Naive thymus-derived CD4-positive, alpha-beta T cell (primary cell): ENCODE measurements around the gene ZMYND15. TPM values are rescaled to one million over a fixed set of nuclear protein-coding genes. Genes with fewer than 3 reads are reported as not detected.
A peak's percentile ranks its signal among the peaks of the same experiment; 100 is the strongest.

Source experiments
- ATAC-seq: fragments of 150-1000 bp; cut with Tn5 transposase; 2 replicates; pipeline ENCODE4 v1.10.0; 2021; ENCODE audit warnings: mild to moderate bottlenecking, moderate library complexity
- CTCF ChIA-PET: fragments of 350-600 bp; sonication (Branson Sonifier 250); formaldehyde crosslinking; loops from one replicate; lab custom pipeline; 2021; ENCODE audit warnings: antibody characterized with exemption; lab: Charles Lee
- POLR2A ChIA-PET: fragments of 350-600 bp; sonication (Branson Sonifier 250); formaldehyde crosslinking; loops from one replicate; lab custom pipeline; 2021; ENCODE audit warnings: antibody characterized with exemption, inconsistent platforms; lab: Charles Lee
- DNase-seq, 9 donors: peaks; one replicate each; pipeline versions ENCODE4 v3.0.0 to v3.0.0-alpha.2; 2020 to 2022; ENCODE audit warnings: mixed read lengths in 1 of 9
- H3K27ac ChIP-seq: one replicate; pipeline ENCODE4 v1.7.0; 2013; ENCODE audit warnings: mild to moderate bottlenecking, low read depth, low read length, moderate library complexity
- H3K27me3 ChIP-seq, 2 donors: one replicate each; pipeline ENCODE4 v1.7.0; 2013; ENCODE audit warnings: low read length in 2 of 2, mild to moderate bottlenecking in 2 of 2, moderate library complexity in 2 of 2; ENCODE audit not compliant: control insufficient read depth in 2 of 2, insufficient read depth in 2 of 2
- H3K36me3 ChIP-seq, 3 experiments: 1 replicate in 2 of 3; 2 replicates in 1 of 3; pipeline ENCODE4 v1.7.0; 2013; ENCODE audit warnings: low read length in 3 of 3, mild to moderate bottlenecking in 3 of 3, moderate library complexity in 1 of 3; ENCODE audit not compliant: insufficient read depth in 3 of 3, control insufficient read depth in 2 of 3
- H3K4me1 ChIP-seq, 2 donors: one replicate each; pipeline ENCODE4 v1.7.0; 2013; ENCODE audit warnings: low read length in 2 of 2, mild to moderate bottlenecking in 2 of 2, moderate library complexity in 1 of 2; ENCODE audit not compliant: control insufficient read depth in 2 of 2, insufficient read depth in 2 of 2
- H3K4me3 ChIP-seq: 2 replicates; pipeline ENCODE4 v1.7.0; 2013; ENCODE audit warnings: mild to moderate bottlenecking, low read length
- H3K9me3 ChIP-seq, 3 experiments: 1 replicate in 2 of 3; 2 replicates in 1 of 3; pipeline ENCODE4 v1.7.0; 2013; ENCODE audit warnings: low read length in 3 of 3; ENCODE audit not compliant: control insufficient read depth in 2 of 3
- H3K27ac Mint-ChIP-seq, 9 donors: one replicate each; pipeline ENCODE4 v1.8.0; 2020 to 2022; ENCODE audit warnings: mixed read lengths in 9 of 9, mild to moderate bottlenecking in 8 of 9, moderate library complexity in 5 of 9, inconsistent platforms in 2 of 9
- H3K27me3 Mint-ChIP-seq, 5 donors: one replicate each; pipeline ENCODE4 v1.8.0; 2021 to 2022; ENCODE audit warnings: mixed read lengths in 5 of 5, mild to moderate bottlenecking in 1 of 5
- H3K36me3 Mint-ChIP-seq, 5 donors: one replicate each; pipeline ENCODE4 v1.8.0; 2020 to 2022; ENCODE audit warnings: mixed read lengths in 5 of 5, mild to moderate bottlenecking in 3 of 5, inconsistent platforms in 1 of 5
- H3K4me1 Mint-ChIP-seq, 7 donors: one replicate each; pipeline ENCODE4 v1.8.0; 2020 to 2022; ENCODE audit warnings: mixed read lengths in 7 of 7, mild to moderate bottlenecking in 3 of 7, inconsistent platforms in 1 of 7
- H3K4me3 Mint-ChIP-seq, 10 donors: one replicate each; pipeline ENCODE4 v1.8.0; 2020 to 2022; ENCODE audit warnings: mild to moderate bottlenecking in 10 of 10, mixed read lengths in 10 of 10, moderate library complexity in 6 of 10, inconsistent platforms in 2 of 10
- H3K9me3 Mint-ChIP-seq, 11 donors: one replicate each; pipeline ENCODE4 v1.8.0; 2020 to 2022; ENCODE audit warnings: mixed read lengths in 11 of 11, mild to moderate bottlenecking in 4 of 11, inconsistent platforms in 1 of 11, moderate library complexity in 1 of 11
- intact Hi-C, 2 donors: fragments of 100-400 bp; cut with micrococcal nuclease; formaldehyde crosslinking; loops; one replicate each; pipeline ENCODE4 v1.15.1; 2023
- polyA plus RNA-seq, 2 donors: library from polyadenylated mRNA; unstranded; fragments of 300-500 nt; fragmentation: Illumina TruSeq; gene quantifications; one replicate each; pipeline ENCODE4 v1.2.3, GENCODE V29; 2021
- total RNA-seq, 6 experiments: library from RNA in 5 of 6; stranded (reverse) in 5 of 6; gene quantifications; 1 replicate in 5 of 6; 2 replicates in 1 of 6; pipeline ENCODE4 v1.2.3 and lab custom pipeline; 2021 to 2026

The ZMYND15 gene
- total and polyA plus RNA-seq, 7 experiments from 2014 or later: 0.22 to 5.2 (median 1.4) TPM; not detected in 3

DNA sequence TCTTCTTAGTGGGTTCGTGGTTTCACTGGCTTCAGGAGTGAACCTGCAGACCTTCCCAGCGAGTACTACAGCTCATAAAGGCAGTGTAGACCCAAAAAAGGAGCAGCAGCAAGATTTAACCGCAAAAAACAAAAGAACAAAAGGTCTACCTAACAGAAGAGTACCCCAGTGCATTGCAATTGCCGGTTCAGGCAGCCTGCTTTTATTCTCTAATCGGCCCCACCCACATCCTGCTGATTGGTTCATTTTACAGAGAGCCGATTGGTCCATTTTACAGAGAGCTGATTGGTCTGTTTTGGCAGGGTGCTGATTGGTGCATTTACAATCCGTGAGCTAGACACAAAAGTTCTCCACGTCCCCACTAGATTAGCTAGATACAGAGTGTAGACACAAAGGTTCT is 31.2 kb upstream of the ZMYND15 start:
- Histone ChIP-seq H3K4me1 (peaks cover 19 to 28% of the 10 kb centered on the region in 2 donors), H3K9me3 (no peaks in the 10 kb centered on the region), H3K27ac (no peak overlapping the region), H3K4me3 (no peak overlapping the region), H3K27me3 (no peaks in the 10 kb centered on the region), H3K36me3 (peaks cover 0 to 11% (median 0%) of the 10 kb centered on the region in 3 experiments)
- Mint-ChIP-seq H3K9me3 (peaks cover 0 to 2% (median 0%) of the 10 kb centered on the region in 11 donors), H3K27ac (peak overlapping the region in 7 of 9 donors; percentile 45 to 91 (median 80)), H3K27me3 (no peaks in the 10 kb centered on the region), H3K36me3 (peaks cover 0 to 13% (median 3%) of the 10 kb centered on the region in 5 donors), H3K4me1 (peaks cover 12 to 62% (median 45%) of the 10 kb centered on the region in 7 donors), H3K4me3 (peak overlapping the region in 9 of 10 donors; percentile 16 to 95 (median 63))
- ChIA-PET POLR2A (interaction anchor here (0.6 to 5.3 kb wide), 6 partner anchors 24 to 758 kb away, joined by 3 to 48 read pairs (median 4); partner anchors contain the start of genes GLTPD2, PFN1 and PLD2), CTCF (interaction anchor here (0.7 to 3.7 kb wide), 5 partner anchors 61 to 191 kb away, joined by 3 to 16 read pairs (median 3); partner anchors contain the start of genes C17orf107 and PSMB6)
- intact Hi-C loops: loop anchor here in 1 of 2 donors (10.0 kb wide), 1 partner anchor 144 kb away; the partner anchor contains the start of gene GGT6
- DNase-seq (peak in 8 of 9 donors; percentile 47 to 80 (median 64)), ATAC-seq (no peak)

DNA sequence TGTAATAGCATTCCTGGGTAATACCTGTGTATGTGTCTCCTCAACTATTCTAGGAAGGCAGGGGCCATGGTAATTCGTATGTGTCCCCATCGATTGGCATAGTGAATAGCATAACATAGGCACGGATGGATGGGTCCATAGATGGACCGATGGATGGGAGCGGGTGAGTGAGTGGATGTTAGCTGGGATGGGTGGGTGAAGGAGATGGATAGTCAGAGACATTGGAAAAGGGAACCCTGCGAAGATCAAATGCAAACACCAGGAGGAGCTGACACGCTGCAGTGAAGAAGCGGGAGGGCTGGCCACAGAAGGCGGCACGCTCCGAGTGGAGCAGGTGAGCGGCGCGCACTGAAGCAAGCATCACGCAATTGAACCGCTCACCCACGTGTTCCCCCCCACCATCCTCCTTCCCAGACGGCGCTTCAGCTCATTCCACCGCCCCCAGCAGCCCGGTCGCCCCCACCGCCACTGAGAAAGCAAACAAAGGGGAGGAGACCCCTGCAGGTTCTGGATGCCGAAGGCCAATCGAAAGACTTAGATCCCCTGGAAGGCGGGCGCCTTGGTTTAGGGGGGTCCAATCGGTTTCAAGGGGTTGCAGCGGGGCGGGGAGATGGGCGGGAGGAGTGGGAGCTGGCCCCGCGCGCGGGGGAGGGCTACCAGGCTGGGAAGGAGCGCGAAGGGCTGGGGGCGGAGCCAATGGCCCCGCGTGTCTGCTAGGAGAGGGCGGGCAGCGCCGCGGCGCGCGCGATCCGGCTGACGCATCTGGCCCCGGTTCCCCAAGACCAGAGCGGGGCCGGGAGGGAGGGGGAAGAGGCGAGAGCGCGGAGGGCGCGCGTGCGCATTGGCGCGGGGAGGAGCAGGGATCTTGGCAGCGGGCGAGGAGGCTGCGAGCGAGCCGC is 29.6 kb upstream of the ZMYND15 start, which contains the start of gene ARRB2:
ARRB2 (plus strand) TSS at position 839 of the 899 bp plus-strand sequence. CDS start 90 bp downstream, outside the sequence.
- Histone ChIP-seq H3K4me1 (peaks cover 28 to 34% of the 10 kb centered on the region in 2 donors), H3K9me3 (no peaks in the 10 kb centered on the region), H3K27me3 (no peaks in the 10 kb centered on the region), H3K36me3 (peaks cover 0 to 4% (median 0%) of the 10 kb centered on the region in 3 experiments), H3K4me3 (peak within 1 kb of the TSS; percentile 89), H3K27ac (peak within 1 kb of the TSS; percentile 84)
- Mint-ChIP-seq H3K4me3 (peak within 1 kb of the TSS; percentile 89 to 99 (median 97)), H3K9me3 (peaks cover 0 to 2% (median 0%) of the 10 kb centered on the region in 11 donors), H3K36me3 (peaks cover 0 to 20% (median 3%) of the 10 kb centered on the region in 5 donors), H3K27me3 (no peaks in the 10 kb centered on the region), H3K4me1 (peaks cover 21 to 63% (median 49%) of the 10 kb centered on the region in 7 donors), H3K27ac (peak within 1 kb of the TSS; percentile 69 to 98 (median 92))
- POLR2A ChIA-PET: interaction anchor here (0.6 to 5.3 kb wide), 15 partner anchors 11 to 258 kb away, joined by 3 to 48 read pairs (median 5); partner anchors contain the start of genes GLTPD2, MED11, PLD2 and PSMB6
- CTCF ChIA-PET: interaction anchor here (0.6 to 3.7 kb wide), 17 partner anchors 14 to 566 kb away, joined by 3 to 16 read pairs (median 3); partner anchors contain the start of genes MED11 and PSMB6
- ATAC-seq: peak; percentile 91
- DNase-seq: peak; percentile 97 to 99 (median 99)
- intact Hi-C loops: loop anchor here (1.0 to 10.0 kb wide), 21 partner anchors 21 to 572 kb away; partner anchors contain the start of genes CHRNE (in 2 of the 2), MED11 (in 2 of the 2), MINK1 (in 2 of the 2) and RNF167 (in 2 of the 2)

GRCh38 chr17:4710693-4711634 is 28.7 kb upstream of the ZMYND15 start:
- CTCF ChIA-PET: interaction anchor here (0.6 to 3.7 kb wide), 14 partner anchors 14 to 567 kb away, joined by 3 to 16 read pairs (median 4); partner anchors contain the start of gene MED11
- peaks cover 31 to 64% (median 55%) of the 10 kb centered on the region in 7 donors for H3K4me1 Mint-ChIP-seq
- peak overlapping the region; percentile 89 for H3K4me3 ChIP-seq

DNA sequence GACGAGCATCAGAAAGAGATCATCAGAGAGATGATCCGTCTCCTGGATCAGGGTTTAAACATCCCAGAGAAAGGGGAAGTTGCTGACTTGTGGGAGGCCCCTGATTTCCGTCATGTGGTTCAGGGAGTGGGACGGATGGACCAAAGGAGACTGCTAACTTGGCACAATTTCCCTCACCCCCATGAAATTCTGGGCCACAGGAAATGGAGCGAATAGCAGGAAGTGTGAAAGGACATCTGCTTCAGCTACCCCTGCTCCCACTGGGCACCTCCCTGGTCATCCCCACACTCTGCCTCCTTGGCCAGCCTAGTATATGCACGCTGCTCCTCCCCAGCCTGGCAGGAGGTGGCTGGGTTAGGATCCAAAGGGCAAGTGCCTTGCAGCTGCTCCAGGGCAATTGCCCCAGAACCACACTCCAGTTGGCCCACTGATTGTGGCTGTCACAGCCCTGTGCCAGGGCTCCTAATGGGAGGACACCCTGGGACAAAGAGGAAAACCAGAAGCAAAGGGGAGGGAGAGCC is 27.9 kb upstream of the ZMYND15 start:
- H3K4me1 Mint-ChIP-seq: peaks cover 32 to 62% (median 53%) of the 10 kb centered on the region in 7 donors
- H3K36me3 Mint-ChIP-seq: peaks cover 0 to 29% (median 3%) of the 10 kb centered on the region in 5 donors
- peak overlapping the region; percentile 89 to 99 (median 97) for H3K4me3 Mint-ChIP-seq
- Histone ChIP-seq H3K27ac (peak overlapping the region; percentile 84), H3K4me3 (peak overlapping the region; percentile 89), H3K9me3 (no peaks in the 10 kb centered on the region), H3K36me3 (peaks cover 0 to 15% (median 0%) of the 10 kb centered on the region in 3 experiments), H3K27me3 (no peaks in the 10 kb centered on the region), H3K4me1 (peaks cover 39 to 41% of the 10 kb centered on the region in 2 donors)
- H3K27me3 Mint-ChIP-seq: no peaks in the 10 kb centered on the region
- intact Hi-C loops: loop anchor here (2.0 to 5.0 kb wide), 4 partner anchors 36 to 229 kb away; partner anchors contain the start of genes RNF167 (in 1 of the 2) and SLC25A11 (in 1 of the 2)
- H3K27ac Mint-ChIP-seq: peak overlapping the region; percentile 69 to 98 (median 92)
- CTCF ChIA-PET: interaction anchor here (0.7 to 3.0 kb wide), 2 partner anchors 14 to 78 kb away, joined by 3 to 8 read pairs; no protein-coding TSS in a partner anchor
- no peak for DNase-seq
- no peak for ATAC-seq
- POLR2A ChIA-PET: interaction anchor here (0.6 to 5.3 kb wide), 14 partner anchors 9 to 257 kb away, joined by 3 to 48 read pairs (median 6); partner anchors contain the start of genes C17orf107, GLTPD2, MED11 and PELP1
- H3K9me3 Mint-ChIP-seq: peaks cover 0 to 2% (median 0%) of the 10 kb centered on the region in 11 donors

More at GRCh38 chr17:4710693-4711634, 28.7 kb upstream of the ZMYND15 start:
- Mint-ChIP-seq H3K4me3 (peak overlapping the region; percentile 89 to 99 (median 97)), H3K36me3 (peaks cover 0 to 27% (median 3%) of the 10 kb centered on the region in 5 donors), H3K27ac (peak overlapping the region; percentile 69 to 98 (median 92)), H3K27me3 (no peaks in the 10 kb centered on the region), H3K9me3 (peaks cover 0 to 2% (median 0%) of the 10 kb centered on the region in 11 donors)
- peak overlapping the region; percentile 84 for H3K27ac ChIP-seq
- peaks cover 37 to 41% of the 10 kb centered on the region in 2 donors for H3K4me1 ChIP-seq
- DNase-seq: peak in 8 of 9 donors; percentile 49 to 62 (median 56)
- POLR2A ChIA-PET: interaction anchor here (0.5 to 5.3 kb wide), 23 partner anchors 8 to 257 kb away, joined by 3 to 48 read pairs (median 5); partner anchors contain the start of genes C17orf107, GLTPD2, MED11 and PELP1
- no peaks in the 10 kb centered on the region for H3K9me3 ChIP-seq
- peaks cover 0 to 8% (median 0%) of the 10 kb centered on the region in 3 experiments for H3K36me3 ChIP-seq
- intact Hi-C loops: loop anchor here (1.0 to 5.0 kb wide), 20 partner anchors 20 to 571 kb away; partner anchors contain the start of genes CHRNE (in 2 of the 2), MED11 (in 2 of the 2), MINK1 (in 2 of the 2) and RNF167 (in 2 of the 2)
- ATAC-seq: no peak
- H3K27me3 ChIP-seq: no peaks in the 10 kb centered on the region

- no peaks in the 10 kb centered on the region for H3K9me3 ChIP-seq
- peaks cover 39 to 41% of the 10 kb centered on the region in 2 donors for H3K4me1 ChIP-seq
These were observed 27.1 kb upstream of the ZMYND15 start for GRCh38 chr17:4712526-4712925.

More at GRCh38 chr17:4712526-4712925, 27.1 kb upstream of the ZMYND15 start:
- DNase-seq: no peak
- no peak overlapping the region for H3K4me3 ChIP-seq
- Mint-ChIP-seq H3K36me3 (peaks cover 0 to 33% (median 3%) of the 10 kb centered on the region in 5 donors), H3K4me1 (peaks cover 32 to 69% (median 57%) of the 10 kb centered on the region in 7 donors), H3K4me3 (peak overlapping the region; percentile 89 to 99 (median 97)), H3K27ac (peak overlapping the region; percentile 69 to 98 (median 92)), H3K27me3 (no peaks in the 10 kb centered on the region), H3K9me3 (peaks cover 0 to 2% (median 0%) of the 10 kb centered on the region in 11 donors)
- CTCF ChIA-PET: interaction anchor here (3.0 kb wide), 1 partner anchor 77 kb away, joined by 8 read pairs; no protein-coding TSS in a partner anchor
- intact Hi-C loops: loop anchor here (5.0 kb wide), 2 partner anchors 35 to 145 kb away; no protein-coding TSS in a partner anchor
- ATAC-seq: no peak
- H3K27me3 ChIP-seq: no peaks in the 10 kb centered on the region
- POLR2A ChIA-PET: interaction anchor here (0.9 to 5.3 kb wide), 9 partner anchors 9 to 256 kb away, joined by 3 to 48 read pairs (median 10); partner anchors contain the start of genes GLTPD2, PELP1, PFN1 and RNF167
- peak overlapping the region; percentile 84 for H3K27ac ChIP-seq
- peaks cover 2 to 23% (median 6%) of the 10 kb centered on the region in 3 experiments for H3K36me3 ChIP-seq
